HG03097 (cell line): ENCODE results near the gene PCCA.
"Not testable (repeated sequence)": the region's sequence is repeated elsewhere in the genome, so short reads cannot be mapped to it uniquely, and the experiment has no call there.

ENCODE experiments used
- ATAC-seq: cut with Tn5 transposase; IDR thresholded peaks from one replicate; pipeline ENCODE4 v1.9.1; 2021; ENCODE audit not compliant: unreplicated experiment, low FRiP score

PCCA gene

GRCh38 chr13:100095498-100095897 is 6.6 kb downstream of the PCCA start:
- no peak for ATAC-seq

- no peak for ATAC-seq
Measured at GRCh38 chr13:100096526-100096925, 7.6 kb downstream of the PCCA start.

GRCh38 chr13:100097821-100098220 is 8.9 kb downstream of the PCCA start:
- ATAC-seq = no peak

GRCh38 chr13:100098445-100099116 is 9.7 kb downstream of the PCCA start:
- no peak for ATAC-seq

GRCh38 chr13:100099117-100099445 is 10.2 kb downstream of the PCCA start:
- ATAC-seq = not testable (repeated sequence)

GRCh38 chr13:100100115-100100879 is 11.4 kb downstream of the PCCA start:
- ATAC-seq = no peak

GRCh38 chr13:100102042-100102441 is 13.1 kb downstream of the PCCA start:
- ATAC-seq = no peak

- no peak for ATAC-seq
Measured at GRCh38 chr13:100106005-100106404, 17.1 kb downstream of the PCCA start.

- no peak for ATAC-seq
Measured at GRCh38 chr13:100106705-100107104, 17.8 kb downstream of the PCCA start.

GRCh38 chr13:100108913-100109507 is 20.1 kb downstream of the PCCA start:
- ATAC-seq = no peak

- no peak for ATAC-seq
Measured at GRCh38 chr13:100110269-100110668, 21.4 kb downstream of the PCCA start.

GRCh38 chr13:100112186-100112838 is 23.4 kb downstream of the PCCA start:
- no peak for ATAC-seq

- ATAC-seq = no peak
Measured at GRCh38 chr13:100115693-100116254, 26.9 kb downstream of the PCCA start.

GRCh38 chr13:100124265-100124664 is 35.4 kb downstream of the PCCA start:
- ATAC-seq = no peak

- ATAC-seq = no peak
Measured at GRCh38 chr13:100125946-100126345, 37.1 kb downstream of the PCCA start.

GRCh38 chr13:100128373-100128772 is 39.5 kb downstream of the PCCA start:
- no peak for ATAC-seq

GRCh38 chr13:100128838-100129237 is 39.9 kb downstream of the PCCA start:
- no peak for ATAC-seq

- peak; percentile 54 for ATAC-seq
Measured at GRCh38 chr13:100129605-100130004, 40.7 kb downstream of the PCCA start.

- no peak for ATAC-seq
Measured at GRCh38 chr13:100130092-100130491, 41.2 kb downstream of the PCCA start.

GRCh38 chr13:100130930-100131511 is 42.1 kb downstream of the PCCA start:
- ATAC-seq = no peak
